GM12878 (cell line): ENCODE data around the gene TACC2. TPM values are rescaled to one million over a fixed set of nuclear protein-coding genes. Genes with fewer than 3 reads are reported as not detected.

Experiments
- ATAC-seq: fragments of 200-7000 bp; cut with Tn5 transposase; 3 replicates; pipeline ENCODE4 v1.9.1; 2020; ENCODE audit warnings: mild to moderate bottlenecking, moderate library complexity
- BruUV-seq: library from RNA; stranded (reverse); fragments of 400-500 nt; replicated peaks from 2 replicates; lab custom pipeline; 2021; lab: Mats Ljungman, UMichigan
- CTCF ChIA-PET: fragments of 300-600 bp; sonication (Branson Sonifier 250); formaldehyde crosslinking; extraction: SDS; loops from one replicate; lab custom pipeline; 2021; ENCODE audit warnings: inconsistent platforms; lab: Yijun Ruan, JAX
- POLR2A ChIA-PET: fragments of 350-600 bp; formaldehyde crosslinking; extraction: SDS; loops from one replicate; lab custom pipeline; 2021; ENCODE audit warnings: inconsistent platforms; lab: Charles Lee
- RAD21 ChIA-PET: fragments of 300-600 bp; sonication (Branson Sonifier 250); formaldehyde crosslinking; loops from one replicate; lab custom pipeline; 2023; ENCODE audit warnings: antibody characterized with exemption; ENCODE audit not compliant: unreplicated experiment; lab: Charles Lee
- SMC1A ChIA-PET: fragments of 300-600 bp; sonication (Branson Sonifier 250); formaldehyde crosslinking; loops from one replicate; lab custom pipeline; 2023; ENCODE audit not compliant: unreplicated experiment, uncharacterized antibody; lab: Charles Lee
- DNase-seq: peaks from one replicate; pipeline ENCODE4 v3.0.0-alpha.2; 2011; ENCODE audit warnings: low read depth, low spot score
- FAIRE-seq: peaks from 3 replicates; lab custom pipeline; 2011; peaks lifted over from hg19 to GRCh38; lab: Jason Lieb, UNC
- H2AFZ ChIP-seq: 2 replicates; pipeline ENCODE4 v1.6.0; 2011; ENCODE audit warnings: low read depth, low read length, control low read depth; ENCODE audit not compliant: control insufficient read depth
- H3K27ac ChIP-seq: 2 replicates; pipeline ENCODE4 v1.5.1; 2011; ENCODE audit warnings: control low read depth; ENCODE audit not compliant: control insufficient read depth, insufficient read depth
- H3K27me3 ChIP-seq, 2 experiments: replicated peaks in 1 of 2; 2 replicates each; pipeline versions ENCODE4 v1.6.0 to v1.6.1; 2011; ENCODE audit warnings: low read length in 1 of 2; ENCODE audit not compliant: control insufficient read depth in 2 of 2, insufficient read depth in 2 of 2
- H3K36me3 ChIP-seq, 2 experiments: 2 replicates each; pipeline ENCODE4 v1.5.1; 2011; ENCODE audit warnings: low read length in 1 of 2; ENCODE audit not compliant: control insufficient read depth in 2 of 2, insufficient read depth in 2 of 2
- H3K4me1 ChIP-seq: 2 replicates; pipeline ENCODE4 v1.6.1; 2011; ENCODE audit warnings: mild to moderate bottlenecking, low read length, moderate library complexity, mixed read lengths; ENCODE audit not compliant: control insufficient read depth, insufficient read depth
- H3K4me2 ChIP-seq: 2 replicates; pipeline ENCODE4 v1.6.0; 2011; ENCODE audit warnings: control low read depth; ENCODE audit not compliant: control insufficient read depth, insufficient read depth
- H3K4me3 ChIP-seq: fragments of 200-600 bp; sonication (generic); 2 replicates; pipeline ENCODE4 v1.5.1; 2016
- H3K79me2 ChIP-seq: 2 replicates; pipeline ENCODE4 v1.6.0; 2011; ENCODE audit warnings: low read length; ENCODE audit not compliant: control insufficient read depth, insufficient read depth
- H3K9ac ChIP-seq: 2 replicates; pipeline ENCODE4 v1.8.0; 2011; ENCODE audit warnings: low read length, control low read depth, mixed read lengths; ENCODE audit not compliant: control insufficient read depth, insufficient read depth
- H3K9me3 ChIP-seq: replicated peaks from 3 replicates; pipeline ENCODE4 v1.5.1; 2011; ENCODE audit warnings: mild to moderate bottlenecking, low read length; ENCODE audit not compliant: control insufficient read depth, insufficient read depth
- H4K20me1 ChIP-seq: 2 replicates; pipeline ENCODE4 v1.6.0; 2011; ENCODE audit not compliant: control insufficient read depth, insufficient read depth
- BMI1 ChIP-seq: fragments of 450-650 bp; IDR thresholded peaks from 2 replicates; pipeline ENCODE4 v1.6.1; 2016; ENCODE audit warnings: mild to moderate bottlenecking, moderate library complexity, borderline replicate concordance
- CHD2 ChIP-seq: IDR thresholded peaks from 2 replicates; pipeline ENCODE4 v1.6.1; 2011; ENCODE audit warnings: low read depth, low read length, improper control_type of control experiment, borderline replicate concordance
- ESRRA ChIP-seq: IDR thresholded peaks from 2 replicates; pipeline ENCODE4 v1.6.1; 2012; ENCODE audit warnings: mild to moderate bottlenecking, low read length, improper control_type of control experiment
- GATAD2B ChIP-seq: fragments of 450-650 bp; conservative IDR thresholded peaks from 2 replicates; pipeline ENCODE4 v1.6.1; 2017; ENCODE audit warnings: low read depth, mild to moderate bottlenecking, moderate library complexity
- NBN ChIP-seq: fragments of 450-650 bp; IDR thresholded peaks from 2 replicates; pipeline ENCODE4 v1.6.1; 2016
- NFYB ChIP-seq: IDR thresholded peaks from 2 replicates; pipeline ENCODE4 v1.6.1; 2011; ENCODE audit warnings: low read depth, mild to moderate bottlenecking, low read length, improper control_type of control experiment, moderate library complexity; ENCODE audit not compliant: insufficient read depth
- POLR2A ChIP-seq: IDR thresholded peaks from 2 replicates; pipeline ENCODE4 v1.6.1; 2011; ENCODE audit warnings: low read depth, mild to moderate bottlenecking, low read length
- RBBP5 ChIP-seq: fragments of 200-600 bp; sonication (generic); conservative IDR thresholded peaks from 2 replicates; pipeline ENCODE4 v1.6.1; 2016
- SIX5 ChIP-seq: IDR thresholded peaks from 2 replicates; pipeline ENCODE4 v1.6.1; 2011; ENCODE audit warnings: mild to moderate bottlenecking, low read depth, low read length, moderate library complexity; ENCODE audit not compliant: severe bottlenecking
- WGBS: methylation state at CpG from one replicate; pipeline ENCODE4 v1.1.6; 2016; ENCODE audit warnings: low lambda C conversion rate; ENCODE audit not compliant: insufficient replicate concordance, insufficient coverage; ENCODE audit errors: missing lambda C conversion rate; 5-methylcytosine and 5-hydroxymethylcytosine counted together
- in situ Hi-C: fragments of 300-500 bp; cut with MboI; formaldehyde crosslinking; loops from 9 replicates; pipeline ENCODE4 v1.14.3; 2018; ENCODE audit warnings: mixed read lengths
- intact Hi-C: fragments of 100-400 bp; cut with micrococcal nuclease; formaldehyde crosslinking; loops from one replicate; pipeline ENCODE4 v1.14.2; 2022; ENCODE audit not compliant: unreplicated experiment
- polyA plus RNA-seq, 11 experiments: library from polyadenylated mRNA; depleted of rRNA in 4 of 11; unstranded in 6 of 11; stranded (reverse) in 5 of 11; fragments of >200 nt; fragmentation: Nextera tagmentation in 4 of 11; fragmentation: Illumina TruSeq in 1 of 11; extraction: Ambion mirVana in 4 of 11; extraction: Trizol in 1 of 11; gene quantifications; 1 replicate in 1 of 11; 2 replicates in 10 of 11; pipeline versions ENCODE4 v1.2.1 to v1.2.3, GENCODE V29; 2011 to 2016; ENCODE audit warnings: inconsistent platforms in 2 of 11, missing spikeins in 2 of 11, low read depth in 1 of 11
- total RNA-seq, 4 experiments: library from RNA; depleted of rRNA in 3 of 4; stranded (reverse); fragments of >200 nt in 3 of 4; fragmentation: Illumina TruSeq in 1 of 4; extraction: Trizol in 1 of 4; gene quantifications; 2 replicates each; pipeline versions ENCODE4 v1.2.1 to v1.2.3, GENCODE V29; 2013 to 2021
- TF ChIP-seq, protein P1 (sequence below): fragments of 450-650 bp; conservative IDR thresholded peaks from 2 replicates; pipeline ENCODE4 v1.6.1; 2017; ENCODE audit warnings: mild to moderate bottlenecking, moderate library complexity

TACC2 gene
- total and polyA plus RNA-seq, 10 of the 15 experiments (the other 5 are each of a cell fraction or from before 2014, with no cell fraction given): 0.07 to 0.64 (median 0.13) TPM; not detected in 5

GRCh38 chr10:122182308-122182707 lies 193.3 kb downstream of the TACC2 start:
- ATAC-seq (no peak), FAIRE-seq (no peak), DNase-seq (no peak)
- RAD21 ChIA-PET: no interaction called here
- Histone ChIP-seq H3K27me3 (peaks cover 2% of the 10 kb centered on the region in 2 experiments; a peak in 2 of 4 replicates), H3K79me2 (no peaks in the 10 kb centered on the region), H3K4me1 (no peaks in the 10 kb centered on the region), H3K4me3 (no peak overlapping the region), H2AFZ (no peak overlapping the region), H3K27ac (no peak overlapping the region), H3K4me2 (no peak overlapping the region), H4K20me1 (no peaks in the 10 kb centered on the region)
- CTCF ChIA-PET: no interaction called here
- POLR2A ChIA-PET: no interaction called here
- WGBS: 31% methylated on average over 6 of the region's 6 CpGs
- BruUV-seq: no TSS peak
- SMC1A ChIA-PET: no interaction called here
- intact Hi-C loops: no loop called here
- in situ Hi-C loops: no loop called here
- no peak for TF ChIP-seq GATAD2B
- TF ChIP-seq, protein P1, sequence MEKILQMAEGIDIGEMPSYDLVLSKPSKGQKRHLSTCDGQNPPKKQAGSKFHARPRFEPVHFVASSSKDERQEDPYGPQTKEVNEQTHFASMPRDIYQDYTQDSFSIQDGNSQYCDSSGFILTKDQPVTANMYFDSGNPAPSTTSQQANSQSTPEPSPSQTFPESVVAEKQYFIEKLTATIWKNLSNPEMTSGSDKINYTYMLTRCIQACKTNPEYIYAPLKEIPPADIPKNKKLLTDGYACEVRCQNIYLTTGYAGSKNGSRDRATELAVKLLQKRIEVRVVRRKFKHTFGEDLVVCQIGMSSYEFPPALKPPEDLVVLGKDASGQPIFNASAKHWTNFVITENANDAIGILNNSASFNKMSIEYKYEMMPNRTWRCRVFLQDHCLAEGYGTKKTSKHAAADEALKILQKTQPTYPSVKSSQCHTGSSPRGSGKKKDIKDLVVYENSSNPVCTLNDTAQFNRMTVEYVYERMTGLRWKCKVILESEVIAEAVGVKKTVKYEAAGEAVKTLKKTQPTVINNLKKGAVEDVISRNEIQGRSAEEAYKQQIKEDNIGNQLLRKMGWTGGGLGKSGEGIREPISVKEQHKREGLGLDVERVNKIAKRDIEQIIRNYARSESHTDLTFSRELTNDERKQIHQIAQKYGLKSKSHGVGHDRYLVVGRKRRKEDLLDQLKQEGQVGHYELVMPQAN: no peak
- no peak for TF ChIP-seq POLR2A
- no peak for TF ChIP-seq RBBP5
- TF ChIP-seq ESRRA: no peak
- no peak for TF ChIP-seq SIX5
- TF ChIP-seq CHD2: no peak
- TF ChIP-seq BMI1: no peak
- no peak for TF ChIP-seq NBN
- TF ChIP-seq NFYB: no peak
- TF ChIP-seq, all 136 proteins: peak for 0
- H3K36me3 ChIP-seq: no peaks in the 10 kb centered on the region
- no peaks in the 10 kb centered on the region for H3K9me3 ChIP-seq
- H3K9ac ChIP-seq: no peak overlapping the region
